Measurements from ENCODE around the gene HLA-DOB.

The HLA-DOB gene

GRCh38 chr6:32816746-32817204, at the start of gene HLA-DOB:
Gene HLA-DOB, minus strand, starts transcription at chr6:32817002. Its CDS starts 51 bp downstream, at chr6:32816951.
- DNase-seq (ENCODE audit: low read depth): no peak

- no peak for DNase-seq (ENCODE audit: low read depth)
Measured at GRCh38 chr6:32865724-32866443, 49.1 kb upstream of the HLA-DOB start.

GRCh38 chr6:32862725-32863124, 45.9 kb upstream of the HLA-DOB start:
- no peak for DNase-seq (ENCODE audit: low read depth)

GRCh38 chr6:32860674-32861073, 43.9 kb upstream of the HLA-DOB start:
- DNase-seq (ENCODE audit: low read depth): no peak

GRCh38 chr6:32858194-32858593, 41.4 kb upstream of the HLA-DOB start:
- no peak for DNase-seq (ENCODE audit: low read depth)

- no peak for DNase-seq (ENCODE audit: low read depth)
Measured at GRCh38 chr6:32857156-32857891, 40.5 kb upstream of the HLA-DOB start.

- no peak for DNase-seq (ENCODE audit: low read depth)
Measured at GRCh38 chr6:32855467-32856174, 38.8 kb upstream of the HLA-DOB start.

- DNase-seq (ENCODE audit: low read depth): no peak
Measured at GRCh38 chr6:32854376-32855178, 37.8 kb upstream of the HLA-DOB start.

- DNase-seq (ENCODE audit: low read depth): peak; percentile 78
Measured at GRCh38 chr6:32853541-32854375, 37.0 kb upstream of the HLA-DOB start, which contains the start of the genes PSMB9 and TAP1. Gene PSMB9, plus strand, starts transcription at chr6:32854192. Its CDS starts 38 bp downstream, at chr6:32854230. Gene TAP1, minus strand, starts transcription at chr6:32853704. Its CDS starts 68 bp downstream, at chr6:32853636.

- no peak for DNase-seq (ENCODE audit: low read depth)
Measured at GRCh38 chr6:32852844-32853540, 36.2 kb upstream of the HLA-DOB start.

GRCh38 chr6:32852018-32852843, 35.4 kb upstream of the HLA-DOB start:
- DNase-seq (ENCODE audit: low read depth): no peak

- no peak for DNase-seq (ENCODE audit: low read depth)
Measured at GRCh38 chr6:32851025-32851424, 34.2 kb upstream of the HLA-DOB start.

- DNase-seq (ENCODE audit: low read depth): no peak
Measured at GRCh38 chr6:32849126-32849525, 32.3 kb upstream of the HLA-DOB start.

- no peak for DNase-seq (ENCODE audit: low read depth)
Measured at GRCh38 chr6:32847795-32848194, 31.0 kb upstream of the HLA-DOB start.

- no peak for DNase-seq (ENCODE audit: low read depth)
Measured at GRCh38 chr6:32847004-32847403, 30.2 kb upstream of the HLA-DOB start.

GRCh38 chr6:32845384-32845884, 28.6 kb upstream of the HLA-DOB start:
- no peak for DNase-seq (ENCODE audit: low read depth)

GRCh38 chr6:32844839-32845383, 28.1 kb upstream of the HLA-DOB start:
- DNase-seq (ENCODE audit: low read depth): no peak

GRCh38 chr6:32843979-32844838, 27.4 kb upstream of the HLA-DOB start, which contains the start of gene PSMB8:
Gene PSMB8, minus strand, starts transcription at chr6:32844047. Its CDS starts 51 bp downstream, at chr6:32843996.
- peak; percentile 71 for DNase-seq (ENCODE audit: low read depth)

Data from CMK (cell line).